GM21528 (cell line): Measurements from ENCODE around the gene TTC34.

Experiments used
- ATAC-seq: cut with Tn5 transposase; IDR thresholded peaks from one replicate; pipeline ENCODE4 v1.9.1; 2021; ENCODE audit warnings: mild to moderate bottlenecking, moderate library complexity; ENCODE audit not compliant: unreplicated experiment, low FRiP score

TTC34 gene

GRCh38 chr1:2610036-2610959 is 191.2 kb downstream of the TTC34 start:
- ATAC-seq = no peak

GRCh38 chr1:2609319-2610035 is 192.0 kb downstream of the TTC34 start:
- ATAC-seq = no peak

- no peak for ATAC-seq
These were observed 193.8 kb downstream of the TTC34 start for GRCh38 chr1:2607641-2608091.

- ATAC-seq = no peak
These were observed 194.4 kb downstream of the TTC34 start for GRCh38 chr1:2606881-2607621.

GRCh38 chr1:2606396-2606880 is 195.1 kb downstream of the TTC34 start:
- no peak for ATAC-seq

GRCh38 chr1:2605509-2606395 is 195.7 kb downstream of the TTC34 start:
- no peak for ATAC-seq

GRCh38 chr1:2604844-2605508 is 196.5 kb downstream of the TTC34 start:
- no peak for ATAC-seq

- no peak for ATAC-seq
These were observed 197.2 kb downstream of the TTC34 start for GRCh38 chr1:2604156-2604843.

GRCh38 chr1:2603521-2604155 is 197.9 kb downstream of the TTC34 start:
- ATAC-seq = no peak

GRCh38 chr1:2602866-2603520 is 198.5 kb downstream of the TTC34 start:
- ATAC-seq = no peak

- no peak for ATAC-seq
These were observed 199.1 kb downstream of the TTC34 start for GRCh38 chr1:2602311-2602835.

GRCh38 chr1:2601721-2602303 is 199.7 kb downstream of the TTC34 start:
- no peak for ATAC-seq

- no peak for ATAC-seq
These were observed 203.1 kb downstream of the TTC34 start for GRCh38 chr1:2598329-2598931.

- ATAC-seq = no peak
These were observed 203.8 kb downstream of the TTC34 start for GRCh38 chr1:2597441-2598328.

- no peak for ATAC-seq
These were observed 204.8 kb downstream of the TTC34 start for GRCh38 chr1:2596530-2597333.
